ENCODE results near the gene WDR75.

The WDR75 gene

GRCh38 chr2:189440947-189441708 is at the start of gene WDR75:
WDR75 (plus strand) TSS chr2:189441474; CDS start chr2:189441493, 19 bp downstream.
- TF ChIP-seq POU6F1 (CRISPR knock-in tag; IDR thresholded peaks at IDR 0.05; ENCODE audit: borderline replicate concordance, low read depth) (no peak), SNAI2 (CRISPR knock-in tag; IDR thresholded peaks at IDR 0.05) (peak; percentile 14; the same call in 1 of the 2 replicates), GLIS3 (CRISPR knock-in tag; IDR thresholded peaks at IDR 0.05) (0 out of 2 replicates have a peak, but pooled peaks have one; percentile 61), ZFP3 (CRISPR knock-in tag; IDR thresholded peaks at IDR 0.05) (0 out of 2 replicates have a peak, but pooled peaks have one; percentile 57)
- ATAC-seq: peak; percentile 99

GRCh38 chr2:189393440-189394111 is 47.7 kb upstream of the WDR75 start:
- ATAC-seq: peak; percentile 92
- no peak for TF ChIP-seq TSHZ2 (CRISPR knock-in tag; IDR thresholded peaks at IDR 0.05)
- no peak for TF ChIP-seq TCF4 (CRISPR knock-in tag; IDR thresholded peaks at IDR 0.05; ENCODE audit: borderline replicate concordance)
- no peak for TF ChIP-seq ZNF8 (CRISPR knock-in tag; IDR thresholded peaks at IDR 0.05)
- no peak for TF ChIP-seq OSR1 (CRISPR knock-in tag; IDR thresholded peaks at IDR 0.05)
- TF ChIP-seq CREB5 (CRISPR knock-in tag; IDR thresholded peaks at IDR 0.05; ENCODE audit: low read depth): peak; percentile 86
- TF ChIP-seq CSRNP3 (CRISPR knock-in tag; IDR thresholded peaks at IDR 0.05): peak; percentile 55; the same call in 1 of the 2 replicates
- TF ChIP-seq ZNF70 (CRISPR knock-in tag; IDR thresholded peaks at IDR 0.05): no peak
- TF ChIP-seq ZFP30 (CRISPR knock-in tag; IDR thresholded peaks at IDR 0.05): no peak
- TF ChIP-seq ZFP3 (CRISPR knock-in tag; IDR thresholded peaks at IDR 0.05): no peak
- TF ChIP-seq ESRRG (CRISPR knock-in tag; IDR thresholded peaks at IDR 0.05): no peak
- no peak for TF ChIP-seq SNAI2 (CRISPR knock-in tag; IDR thresholded peaks at IDR 0.05)
- no peak for TF ChIP-seq PPARA (CRISPR knock-in tag; IDR thresholded peaks at IDR 0.05; ENCODE audit: borderline replicate concordance)
- peak; percentile 69; the same call in 1 of the 2 replicates for TF ChIP-seq RARB (CRISPR knock-in tag; IDR thresholded peaks at IDR 0.05)
- no peak for TF ChIP-seq POU6F1 (CRISPR knock-in tag; IDR thresholded peaks at IDR 0.05; ENCODE audit: borderline replicate concordance, low read depth)
- TF ChIP-seq CSDC2 (CRISPR knock-in tag; IDR thresholded peaks at IDR 0.05): 0 out of 2 replicates have a peak, but pooled peaks have one; percentile 27
- TF ChIP-seq ARNTL (CRISPR knock-in tag; IDR thresholded peaks at IDR 0.05; ENCODE audit: borderline replicate concordance, low read depth): no peak
- peak; percentile 96 for TF ChIP-seq ZC3H10 (CRISPR knock-in tag; IDR thresholded peaks at IDR 0.05)
- TF ChIP-seq ISL1 (CRISPR knock-in tag; IDR thresholded peaks at IDR 0.05): peak; percentile 95
- TF ChIP-seq PATZ1 (CRISPR knock-in tag; IDR thresholded peaks at IDR 0.05; ENCODE audit: borderline replicate concordance): peak; percentile 86
- peak; percentile 94 for TF ChIP-seq TOX (CRISPR knock-in tag; IDR thresholded peaks at IDR 0.05; ENCODE audit: borderline replicate concordance)
- TF ChIP-seq BACH2 (CRISPR knock-in tag; IDR thresholded peaks at IDR 0.05; ENCODE audit: borderline replicate concordance): no peak

Measured in SK-N-SH treated with all-trans-retinoic acid at 6 μM for 48 hours (cell line).